Vagina (tissue), 2 donors: ENCODE measurements around the gene PAPOLB.

Experiments
- POLR2AphosphoS5 ChIP-seq, 2 donors: sonication (generic); formaldehyde crosslinking; IDR thresholded peaks; one replicate each; pipeline ENCODE4 v1.9.0; 2017; ENCODE audit warnings: antibody characterized with exemption in 2 of 2, mild to moderate bottlenecking in 2 of 2, low read depth in 1 of 2; ENCODE audit not compliant: insufficient read depth in 1 of 2
- TF ChIP-seq, protein P1 (sequence below), 3 experiments: fragments of 450-650 bp in 2 of 3; fragments of 200-600 bp in 1 of 3; sonication (generic) in 1 of 3; IDR thresholded peaks; one replicate each; pipeline ENCODE4 v1.5.1; 2017 to 2019; ENCODE audit warnings: antibody characterized with exemption in 3 of 3, mild to moderate bottlenecking in 2 of 3, moderate library complexity in 2 of 3

DNA sequence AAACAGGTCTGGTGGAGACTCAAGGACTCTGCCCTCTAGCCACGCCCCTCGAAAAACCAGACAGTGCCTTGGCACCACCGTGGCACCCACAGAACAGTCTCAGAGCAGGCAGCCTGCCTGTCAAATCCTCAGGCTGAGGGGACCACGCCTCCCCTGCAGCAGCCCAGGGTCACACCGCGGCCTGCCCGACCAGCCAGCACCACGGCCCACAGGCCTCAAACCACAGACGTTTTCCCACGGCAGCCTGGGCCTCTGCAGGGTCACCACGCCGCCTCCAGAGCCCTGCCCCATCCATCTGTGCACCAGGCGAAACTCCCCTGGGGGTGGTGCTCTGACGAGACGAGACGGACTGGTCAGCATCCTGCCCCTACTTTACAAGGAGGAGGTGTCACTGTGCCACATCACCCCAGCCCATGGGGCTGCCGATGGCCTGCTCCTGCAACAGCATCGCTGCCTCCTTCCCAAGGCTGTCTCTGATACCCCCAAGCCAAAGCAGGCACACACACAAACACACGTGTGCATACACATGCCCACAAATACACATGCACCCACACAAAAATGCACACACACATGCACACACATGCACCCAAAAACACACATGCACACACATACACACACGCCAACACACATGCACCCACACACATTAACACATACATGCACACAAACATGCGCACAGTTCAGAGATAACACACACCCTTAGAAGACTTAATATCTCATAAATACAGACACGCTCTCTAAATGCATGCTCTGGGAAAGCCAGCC lies 24.6 kb downstream of the PAPOLB start:
- TF ChIP-seq, protein P1, sequence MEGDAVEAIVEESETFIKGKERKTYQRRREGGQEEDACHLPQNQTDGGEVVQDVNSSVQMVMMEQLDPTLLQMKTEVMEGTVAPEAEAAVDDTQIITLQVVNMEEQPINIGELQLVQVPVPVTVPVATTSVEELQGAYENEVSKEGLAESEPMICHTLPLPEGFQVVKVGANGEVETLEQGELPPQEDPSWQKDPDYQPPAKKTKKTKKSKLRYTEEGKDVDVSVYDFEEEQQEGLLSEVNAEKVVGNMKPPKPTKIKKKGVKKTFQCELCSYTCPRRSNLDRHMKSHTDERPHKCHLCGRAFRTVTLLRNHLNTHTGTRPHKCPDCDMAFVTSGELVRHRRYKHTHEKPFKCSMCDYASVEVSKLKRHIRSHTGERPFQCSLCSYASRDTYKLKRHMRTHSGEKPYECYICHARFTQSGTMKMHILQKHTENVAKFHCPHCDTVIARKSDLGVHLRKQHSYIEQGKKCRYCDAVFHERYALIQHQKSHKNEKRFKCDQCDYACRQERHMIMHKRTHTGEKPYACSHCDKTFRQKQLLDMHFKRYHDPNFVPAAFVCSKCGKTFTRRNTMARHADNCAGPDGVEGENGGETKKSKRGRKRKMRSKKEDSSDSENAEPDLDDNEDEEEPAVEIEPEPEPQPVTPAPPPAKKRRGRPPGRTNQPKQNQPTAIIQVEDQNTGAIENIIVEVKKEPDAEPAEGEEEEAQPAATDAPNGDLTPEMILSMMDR (IDR thresholded peaks at IDR 0.05), result no peak
- TF ChIP-seq POLR2AphosphoS5 (IDR thresholded peaks at IDR 0.05; ENCODE audit: insufficient read depth in 1 of 2, low read depth in 1 of 2), result no peak
